OCI-LY3 (cell line): Measurements from ENCODE around the gene SEMA5A.

ENCODE experiments used
- H2AFZ ChIP-seq: fragments of 200-600, 300-600 bp; shearing (Covaris generic); 2 replicates; pipeline ENCODE4 v1.6.0; 2014; ENCODE audit warnings: antibody characterized with exemption, low read depth, low read length
- H3K27ac ChIP-seq: fragments of 200-600, 300-600 bp; sonication (generic); 2 replicates; pipeline ENCODE4 v1.5.1; 2014; ENCODE audit warnings: mild to moderate bottlenecking, low read length, moderate library complexity, mixed read lengths
- H3K27me3 ChIP-seq: fragments of 200-600, 300-600 bp; sonication (generic); 2 replicates; pipeline ENCODE4 v1.6.1; 2014; ENCODE audit warnings: low read depth, low read length, mixed read lengths
- H3K36me3 ChIP-seq: fragments of 200-600, 300-600 bp; sonication (generic); replicated peaks from 2 replicates; pipeline ENCODE3; 2014; ENCODE audit warnings: low read depth, low read length, mixed read lengths
- H3K4me1 ChIP-seq: fragments of 300-600, 200-600 bp; sonication (generic); 2 replicates; pipeline ENCODE4 v1.6.1; 2014; ENCODE audit warnings: low read length, mixed read lengths
- H3K4me2 ChIP-seq: fragments of 200-600, 300-600 bp; sonication (generic); 2 replicates; pipeline ENCODE4 v1.6.1; 2014; ENCODE audit warnings: low read length, mixed read lengths
- H3K4me3 ChIP-seq: fragments of 300-600, 200-600 bp; sonication (generic); 2 replicates; pipeline ENCODE4 v1.5.1; 2014; ENCODE audit warnings: antibody characterized with exemption, mild to moderate bottlenecking, low read length, moderate library complexity
- H3K79me2 ChIP-seq: fragments of 300-600, 200-600 bp; shearing (Covaris generic); 2 replicates; pipeline ENCODE4 v1.6.1; 2014; ENCODE audit warnings: mild to moderate bottlenecking, low read length, mixed read lengths
- H3K9ac ChIP-seq: fragments of 300-600, 200-600 bp; shearing (Covaris generic); 2 replicates; pipeline ENCODE4 v1.6.0; 2014; ENCODE audit warnings: mild to moderate bottlenecking, low read length, moderate library complexity
- H3K9me3 ChIP-seq: fragments of 200-600, 300-600 bp; shearing (Covaris generic); 2 replicates; pipeline ENCODE4 v1.6.1; 2014; ENCODE audit warnings: low read length, mixed read lengths; ENCODE audit not compliant: insufficient read depth
- H4K20me1 ChIP-seq: fragments of 200-600, 300-600 bp; sonication (generic); 2 replicates; pipeline ENCODE4 v1.6.1; 2016; ENCODE audit warnings: low read length, mixed read lengths; ENCODE audit not compliant: insufficient read depth
- CTCF ChIP-seq: fragments of 200-600, 300-600 bp; sonication (generic); IDR thresholded peaks from 2 replicates; pipeline ENCODE4 v1.5.1; 2014; ENCODE audit warnings: antibody characterized with exemption, low read length, low read depth
- EZH2phosphoT487 ChIP-seq: fragments of 200-600 bp; shearing (Covaris generic); IDR thresholded peaks from 2 replicates; pipeline ENCODE4 v1.6.1; 2018; ENCODE audit warnings: antibody characterized with exemption, mixed run types, low read depth

The SEMA5A gene

GRCh38 chr5:9091896-9092662 is 453.8 kb downstream of the SEMA5A start:
- Histone ChIP-seq H3K27me3 (no peaks in the 10 kb centered on the region), H3K4me1 (no peaks in the 10 kb centered on the region), H3K27ac (no peak overlapping the region), H3K36me3 (no peaks in the 10 kb centered on the region), H3K4me2 (no peak overlapping the region), H3K4me3 (no peak overlapping the region), H3K9me3 (no peaks in the 10 kb centered on the region), H2AFZ (no peak overlapping the region), H3K9ac (no peak overlapping the region), H3K79me2 (no peaks in the 10 kb centered on the region), H4K20me1 (no peaks in the 10 kb centered on the region)
- no peak for TF ChIP-seq EZH2phosphoT487
- TF ChIP-seq CTCF, result no peak

GRCh38 chr5:9090381-9091026 is 455.4 kb downstream of the SEMA5A start:
- Histone ChIP-seq H4K20me1 (no peaks in the 10 kb centered on the region), H3K27ac (no peak overlapping the region), H3K9me3 (no peaks in the 10 kb centered on the region), H3K9ac (no peak overlapping the region), H3K27me3 (no peaks in the 10 kb centered on the region), H3K4me1 (no peaks in the 10 kb centered on the region), H3K79me2 (no peaks in the 10 kb centered on the region), H3K4me2 (no peak overlapping the region), H3K36me3 (no peaks in the 10 kb centered on the region), H3K4me3 (no peak overlapping the region), H2AFZ (no peak overlapping the region)
- TF ChIP-seq EZH2phosphoT487 (no peak), CTCF (no peak)

GRCh38 chr5:9089893-9090292 is 456.0 kb downstream of the SEMA5A start:
- no peaks in the 10 kb centered on the region for H3K27me3 ChIP-seq
- H3K79me2 ChIP-seq, result no peaks in the 10 kb centered on the region
- H3K4me3 ChIP-seq, result no peak overlapping the region
- TF ChIP-seq EZH2phosphoT487 (no peak), CTCF (no peak)
- H3K9ac ChIP-seq, result no peak overlapping the region
- H3K36me3 ChIP-seq, result no peaks in the 10 kb centered on the region
- H3K4me2 ChIP-seq, result no peak overlapping the region
- H3K27ac ChIP-seq, result no peak overlapping the region
- no peaks in the 10 kb centered on the region for H4K20me1 ChIP-seq
- no peak overlapping the region for H2AFZ ChIP-seq
- H3K9me3 ChIP-seq, result no peaks in the 10 kb centered on the region
- no peaks in the 10 kb centered on the region for H3K4me1 ChIP-seq

- TF ChIP-seq EZH2phosphoT487, result no peak
- TF ChIP-seq CTCF, result no peak
- Histone ChIP-seq H3K27ac (no peak overlapping the region), H3K79me2 (no peaks in the 10 kb centered on the region), H3K4me3 (no peak overlapping the region), H3K27me3 (no peaks in the 10 kb centered on the region), H3K9ac (no peak overlapping the region), H2AFZ (no peak overlapping the region), H3K9me3 (no peaks in the 10 kb centered on the region), H4K20me1 (no peaks in the 10 kb centered on the region), H3K4me1 (no peaks in the 10 kb centered on the region), H3K36me3 (no peaks in the 10 kb centered on the region), H3K4me2 (no peak overlapping the region)
Measured at GRCh38 chr5:9082996-9083395, 462.9 kb downstream of the SEMA5A start.
